Lower leg skin (tissue), 3 donors: ENCODE measurements around the gene TES.

Source experiments
- POLR2A ChIP-seq, 2 donors: fragments of 450-650 bp; IDR thresholded peaks; one replicate each; pipeline ENCODE4 v1.6.1; 2016 to 2017; ENCODE audit warnings: antibody characterized with exemption in 2 of 2, mild to moderate bottlenecking in 1 of 2, moderate library complexity in 1 of 2
- TF ChIP-seq, protein P1 (sequence below), 3 donors: fragments of 450-650 bp; IDR thresholded peaks; one replicate each; pipeline ENCODE4 v1.5.1; 2016; ENCODE audit warnings: antibody characterized with exemption in 3 of 3, mild to moderate bottlenecking in 3 of 3, moderate library complexity in 2 of 3

DNA sequence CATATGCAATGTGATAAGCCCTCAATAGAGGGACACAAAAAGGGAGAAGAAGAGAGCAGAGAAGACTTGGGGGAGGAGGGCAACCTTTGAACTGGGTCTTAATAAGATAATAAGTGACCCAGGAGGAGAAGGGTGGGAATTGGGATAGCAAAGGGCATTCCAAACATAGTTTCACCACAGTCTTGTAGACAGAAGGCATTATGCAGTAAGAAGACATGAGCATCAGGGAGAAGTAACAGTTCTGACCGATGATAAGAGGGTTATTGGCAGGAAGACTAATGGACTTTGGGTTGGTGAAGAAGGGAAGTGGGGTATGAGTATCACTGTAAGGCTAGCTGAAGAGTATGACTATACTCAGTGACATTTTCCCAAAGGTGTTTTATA lies 63.6 kb downstream of the TES start:
- TF ChIP-seq, protein P1, sequence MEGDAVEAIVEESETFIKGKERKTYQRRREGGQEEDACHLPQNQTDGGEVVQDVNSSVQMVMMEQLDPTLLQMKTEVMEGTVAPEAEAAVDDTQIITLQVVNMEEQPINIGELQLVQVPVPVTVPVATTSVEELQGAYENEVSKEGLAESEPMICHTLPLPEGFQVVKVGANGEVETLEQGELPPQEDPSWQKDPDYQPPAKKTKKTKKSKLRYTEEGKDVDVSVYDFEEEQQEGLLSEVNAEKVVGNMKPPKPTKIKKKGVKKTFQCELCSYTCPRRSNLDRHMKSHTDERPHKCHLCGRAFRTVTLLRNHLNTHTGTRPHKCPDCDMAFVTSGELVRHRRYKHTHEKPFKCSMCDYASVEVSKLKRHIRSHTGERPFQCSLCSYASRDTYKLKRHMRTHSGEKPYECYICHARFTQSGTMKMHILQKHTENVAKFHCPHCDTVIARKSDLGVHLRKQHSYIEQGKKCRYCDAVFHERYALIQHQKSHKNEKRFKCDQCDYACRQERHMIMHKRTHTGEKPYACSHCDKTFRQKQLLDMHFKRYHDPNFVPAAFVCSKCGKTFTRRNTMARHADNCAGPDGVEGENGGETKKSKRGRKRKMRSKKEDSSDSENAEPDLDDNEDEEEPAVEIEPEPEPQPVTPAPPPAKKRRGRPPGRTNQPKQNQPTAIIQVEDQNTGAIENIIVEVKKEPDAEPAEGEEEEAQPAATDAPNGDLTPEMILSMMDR (IDR thresholded peaks at IDR 0.05), result no peak
- no peak for TF ChIP-seq POLR2A (IDR thresholded peaks at IDR 0.05)
